Kidney (tissue), 14 donors: ENCODE measurements around the gene BCKDHB. TPM values are rescaled to one million over a fixed set of nuclear protein-coding genes. Genes with fewer than 3 reads are reported as not detected.

ENCODE experiments used
- DNase-seq, 5 donors: peaks; one replicate each; pipeline ENCODE4 v3.0.0-alpha.2; 2013 to 2020
- FAIRE-seq: peaks from 2 replicates; lab custom pipeline; 2012; peaks lifted over from hg19 to GRCh38; lab: Jason Lieb, UNC
- H3K27ac ChIP-seq, 2 donors: one replicate each; pipeline ENCODE4 v1.7.0; 2013; ENCODE audit warnings: low read depth in 2 of 2, low read length in 2 of 2, inconsistent platforms in 1 of 2
- H3K27me3 ChIP-seq: one replicate; pipeline ENCODE4 v1.7.1; 2013; ENCODE audit warnings: low read length, inconsistent platforms; ENCODE audit not compliant: control insufficient read depth, insufficient read depth
- H3K36me3 ChIP-seq, 3 donors: one replicate each; pipeline versions ENCODE4 v1.7.0 to v1.7.1; 2013; ENCODE audit warnings: low read length in 3 of 3, control low read depth in 1 of 3, inconsistent platforms in 1 of 3; ENCODE audit not compliant: insufficient read depth in 3 of 3, control insufficient read depth in 2 of 3
- H3K4me1 ChIP-seq, 3 donors: one replicate each; pipeline versions ENCODE4 v1.7.0 to v1.7.1; 2013; ENCODE audit warnings: low read length in 3 of 3, inconsistent platforms in 1 of 3, low read depth in 1 of 3; ENCODE audit not compliant: control insufficient read depth in 2 of 3, insufficient read depth in 2 of 3
- H3K4me3 ChIP-seq, 3 donors: one replicate each; pipeline versions ENCODE4 v1.7.0 to v1.8.1; 2013; ENCODE audit warnings: low read length in 3 of 3, control low read depth in 1 of 3, inconsistent platforms in 1 of 3
- H3K9ac ChIP-seq, 3 donors: one replicate each; pipeline versions ENCODE4 v1.7.0 to v1.7.1; 2013; ENCODE audit warnings: low read length in 3 of 3, control low read depth in 1 of 3, inconsistent platforms in 1 of 3
- H3K9me3 ChIP-seq, 3 donors: one replicate each; pipeline versions ENCODE4 v1.7.0 to v1.7.1; 2013; ENCODE audit warnings: low read length in 3 of 3, control low read depth in 1 of 3, inconsistent platforms in 1 of 3; ENCODE audit not compliant: control insufficient read depth in 2 of 3, insufficient read depth in 1 of 3
- CTCF ChIP-seq: IDR thresholded peaks from 3 replicates; pipeline ENCODE4 v1.5.1; 2012; ENCODE audit warnings: mild to moderate bottlenecking, moderate library complexity, borderline replicate concordance; ENCODE audit not compliant: insufficient read depth; ENCODE audit errors: extremely low read depth
- intact Hi-C: fragments of 100-400 bp; cut with DNase I; formaldehyde crosslinking; loops from one replicate; pipeline ENCODE4 v1.11.1; 2022
- polyA plus RNA-seq: library from polyadenylated mRNA; stranded (reverse); fragments of 350-450 nt; fragmentation: Illumina TruSeq; extraction: RNeasy Lipid Tissue Mini Kit (QIAGEN cat#74804); gene quantifications from one replicate; pipeline ENCODE4 v1.2.3, GENCODE V29; 2014; ENCODE audit warnings: low read depth, low replicate concordance; ENCODE audit not compliant: insufficient read depth
- total RNA-seq: library from RNA; stranded (reverse); fragmentation: NEBNext Ultra II Directional; extraction: Animal tissue kit (Norgen Biotek cat#: 25700); gene quantifications from one replicate; pipeline ENCODE4 v1.2.1, GENCODE V29; 2021
- donor health status: control.
- donor health status: control.
- donor health status: control.
- donor health status: control.
- donor health status: control.
- donor health status: DM: yes; HTN: yes; CAD: no.
- donor health status: Normal renal cell carcinoma (clear cell type).

The BCKDHB gene
- total and polyA plus RNA-seq, 2 donors from 2014 or later = 21.0 to 22.8 TPM

GRCh38 chr6:80329496-80329895 lies 223.0 kb downstream of the BCKDHB start:
- H3K4me1 ChIP-seq = no peaks in the 10 kb centered on the region
- no peak overlapping the region for H3K9ac ChIP-seq
- peak in 1 of 5 donors; percentile 5 for DNase-seq
- H3K36me3 ChIP-seq = no peaks in the 10 kb centered on the region
- TF ChIP-seq CTCF = no peak
- H3K27me3 ChIP-seq = no peaks in the 10 kb centered on the region
- intact Hi-C loops = no loop called here
- H3K9me3 ChIP-seq = no peaks in the 10 kb centered on the region
- H3K27ac ChIP-seq = no peak overlapping the region
- no peak for FAIRE-seq
- H3K4me3 ChIP-seq = no peak overlapping the region

GRCh38 chr6:80330961-80331360 lies 224.5 kb downstream of the BCKDHB start:
- Histone ChIP-seq H3K36me3 (no peaks in the 10 kb centered on the region), H3K27me3 (no peaks in the 10 kb centered on the region), H3K4me3 (no peak overlapping the region), H3K9ac (no peak overlapping the region), H3K27ac (no peak overlapping the region), H3K4me1 (no peaks in the 10 kb centered on the region), H3K9me3 (no peaks in the 10 kb centered on the region)
- TF ChIP-seq CTCF = no peak
- intact Hi-C loops = no loop called here
- FAIRE-seq (no peak), DNase-seq (no peak)

- intact Hi-C loops = no loop called here
- Histone ChIP-seq H3K9ac (no peak overlapping the region), H3K27ac (no peak overlapping the region), H3K27me3 (no peaks in the 10 kb centered on the region), H3K9me3 (no peaks in the 10 kb centered on the region), H3K4me1 (no peaks in the 10 kb centered on the region), H3K4me3 (no peak overlapping the region), H3K36me3 (no peaks in the 10 kb centered on the region)
- no peak for TF ChIP-seq CTCF
- DNase-seq (no peak), FAIRE-seq (no peak)
Observed at GRCh38 chr6:80331522-80331921, 225.1 kb downstream of the BCKDHB start.

GRCh38 chr6:80331974-80332373 lies 225.5 kb downstream of the BCKDHB start:
- TF ChIP-seq CTCF = no peak
- H3K9ac ChIP-seq = no peak overlapping the region
- no peaks in the 10 kb centered on the region for H3K4me1 ChIP-seq
- H3K4me3 ChIP-seq = no peak overlapping the region
- no peaks in the 10 kb centered on the region for H3K36me3 ChIP-seq
- FAIRE-seq (no peak), DNase-seq (no peak)
- intact Hi-C loops = no loop called here
- H3K9me3 ChIP-seq = no peaks in the 10 kb centered on the region
- H3K27ac ChIP-seq = no peak overlapping the region
- H3K27me3 ChIP-seq = no peaks in the 10 kb centered on the region
